ENCODE results near the gene DSC1. TPM values are rescaled to one million over a fixed set of nuclear protein-coding genes. Genes with fewer than 3 reads are reported as not detected.

DSC1 gene
- total RNA-seq, 1 experiment from 2014 or later: not detected

DNA sequence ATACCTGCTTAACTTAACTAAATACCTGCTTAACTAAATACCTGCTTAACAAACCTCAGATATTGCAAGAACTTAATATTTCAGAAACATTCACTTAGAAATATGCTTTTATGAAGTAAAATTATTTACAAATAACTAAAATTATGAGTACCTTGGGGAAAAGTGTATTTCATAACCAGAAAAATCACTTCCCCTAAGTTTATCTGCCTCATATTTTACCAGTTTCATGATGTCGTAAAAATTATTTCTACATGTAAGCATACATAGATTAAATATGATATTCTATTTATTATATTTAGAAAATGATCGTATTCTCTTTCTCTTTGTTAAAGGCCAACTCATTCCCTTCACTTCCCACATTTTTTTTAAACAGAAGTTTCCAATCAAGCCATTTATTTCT, 41.5 kb upstream of the DSC1 start:
- H3F3A ChIP-seq (ENCODE audit: low read length, unreplicated experiment): no peaks in the 10 kb centered on the region
- H3K4me2 ChIP-seq (ENCODE audit: low read length): no peak overlapping the region
- no peaks in the 10 kb centered on the region for H3K9me2 ChIP-seq (replicated peaks; ENCODE audit: low read length)
- no peaks in the 10 kb centered on the region for H3K27me3 ChIP-seq (ENCODE audit: low read length)
- no peak overlapping the region for H3K27ac ChIP-seq (ENCODE audit: low read length)
- no peak for DNase-seq
- no peaks in the 10 kb centered on the region for H3K36me3 ChIP-seq (ENCODE audit: low read depth, low read length)
- H3K4me1 ChIP-seq (ENCODE audit: insufficient read depth, low read length): peaks cover 30% of the 10 kb centered on the region
- ATAC-seq: no peak
- no peak overlapping the region for H3K9ac ChIP-seq (ENCODE audit: low read length)
- H3K9me3 ChIP-seq (ENCODE audit: low read length): no peaks in the 10 kb centered on the region
- no peaks in the 10 kb centered on the region for H4K20me1 ChIP-seq (ENCODE audit: low read length)
- TF ChIP-seq EZH2 (IDR thresholded peaks at IDR 0.05; ENCODE audit: low read length, unreplicated experiment) (no peak), EZH2phosphoT487 (IDR thresholded peaks at IDR 0.05; ENCODE audit: borderline replicate concordance, low read length) (no peak)
- TF ChIP-seq, protein P1, sequence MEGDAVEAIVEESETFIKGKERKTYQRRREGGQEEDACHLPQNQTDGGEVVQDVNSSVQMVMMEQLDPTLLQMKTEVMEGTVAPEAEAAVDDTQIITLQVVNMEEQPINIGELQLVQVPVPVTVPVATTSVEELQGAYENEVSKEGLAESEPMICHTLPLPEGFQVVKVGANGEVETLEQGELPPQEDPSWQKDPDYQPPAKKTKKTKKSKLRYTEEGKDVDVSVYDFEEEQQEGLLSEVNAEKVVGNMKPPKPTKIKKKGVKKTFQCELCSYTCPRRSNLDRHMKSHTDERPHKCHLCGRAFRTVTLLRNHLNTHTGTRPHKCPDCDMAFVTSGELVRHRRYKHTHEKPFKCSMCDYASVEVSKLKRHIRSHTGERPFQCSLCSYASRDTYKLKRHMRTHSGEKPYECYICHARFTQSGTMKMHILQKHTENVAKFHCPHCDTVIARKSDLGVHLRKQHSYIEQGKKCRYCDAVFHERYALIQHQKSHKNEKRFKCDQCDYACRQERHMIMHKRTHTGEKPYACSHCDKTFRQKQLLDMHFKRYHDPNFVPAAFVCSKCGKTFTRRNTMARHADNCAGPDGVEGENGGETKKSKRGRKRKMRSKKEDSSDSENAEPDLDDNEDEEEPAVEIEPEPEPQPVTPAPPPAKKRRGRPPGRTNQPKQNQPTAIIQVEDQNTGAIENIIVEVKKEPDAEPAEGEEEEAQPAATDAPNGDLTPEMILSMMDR (conservative IDR thresholded peaks at IDR 0.05; ENCODE audit: low read depth, low read length): no peak
- CTCF ChIA-PET: no interaction called here
- no peak overlapping the region for H3K4me3 ChIP-seq (ENCODE audit: low read length)
- no peak overlapping the region for H2AFZ ChIP-seq (ENCODE audit: low read length)
- POLR2A ChIA-PET (ENCODE audit: unreplicated experiment): no interaction called here
- no TSS peak for BruUV-seq (replicated peaks)
- intact Hi-C loops (cut with micrococcal nuclease): loop anchor here (10.0 kb wide), 2 partner anchors 189 to 201 kb away; no protein-coding TSS in a partner anchor
- H3K79me2 ChIP-seq (ENCODE audit: low read length): no peaks in the 10 kb centered on the region

DNA sequence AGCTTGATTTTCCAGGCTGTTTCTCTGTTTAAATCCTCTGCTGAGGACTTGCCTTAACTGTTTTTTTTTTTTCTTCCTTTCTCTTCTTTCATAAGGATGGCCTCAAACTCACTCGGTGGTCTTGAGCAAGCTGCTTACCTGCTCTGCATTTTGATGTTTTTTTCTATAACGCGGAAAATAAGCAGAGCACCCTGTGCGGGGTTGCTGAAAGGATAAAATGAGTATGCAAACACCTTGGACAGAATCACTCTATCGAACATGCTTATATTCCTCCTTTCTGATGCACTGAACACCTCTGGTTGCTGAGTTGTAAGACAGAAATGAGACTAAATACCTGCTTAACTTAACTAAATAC, 41.1 kb upstream of the DSC1 start:
- Histone ChIP-seq H3K27me3 (ENCODE audit: low read length) (no peaks in the 10 kb centered on the region), H3F3A (ENCODE audit: low read length, unreplicated experiment) (no peaks in the 10 kb centered on the region), H3K9ac (ENCODE audit: low read length) (no peak overlapping the region), H3K4me1 (ENCODE audit: insufficient read depth, low read length) (peaks cover 34% of the 10 kb centered on the region), H3K4me3 (ENCODE audit: low read length) (no peak overlapping the region), H3K4me2 (ENCODE audit: low read length) (no peak overlapping the region), H3K9me3 (ENCODE audit: low read length) (no peaks in the 10 kb centered on the region), H3K9me2 (replicated peaks; ENCODE audit: low read length) (no peaks in the 10 kb centered on the region), H3K27ac (ENCODE audit: low read length) (no peak overlapping the region), H4K20me1 (ENCODE audit: low read length) (no peaks in the 10 kb centered on the region), H3K36me3 (ENCODE audit: low read depth, low read length) (no peaks in the 10 kb centered on the region), H2AFZ (ENCODE audit: low read length) (no peak overlapping the region), H3K79me2 (ENCODE audit: low read length) (no peaks in the 10 kb centered on the region)
- no TSS peak for BruUV-seq (replicated peaks)
- ATAC-seq: no peak
- intact Hi-C loops (cut with micrococcal nuclease): loop anchor here (10.0 kb wide), 2 partner anchors 189 to 201 kb away; no protein-coding TSS in a partner anchor
- TF ChIP-seq, protein P1 (conservative IDR thresholded peaks at IDR 0.05; ENCODE audit: low read depth, low read length): no peak
- ChIA-PET POLR2A (ENCODE audit: unreplicated experiment) (no interaction called here), CTCF (interaction anchor here (0.5 kb wide), 1 partner anchor 14 kb away, joined by 9 read pairs; no protein-coding TSS in a partner anchor)
- no peak for DNase-seq

DNA sequence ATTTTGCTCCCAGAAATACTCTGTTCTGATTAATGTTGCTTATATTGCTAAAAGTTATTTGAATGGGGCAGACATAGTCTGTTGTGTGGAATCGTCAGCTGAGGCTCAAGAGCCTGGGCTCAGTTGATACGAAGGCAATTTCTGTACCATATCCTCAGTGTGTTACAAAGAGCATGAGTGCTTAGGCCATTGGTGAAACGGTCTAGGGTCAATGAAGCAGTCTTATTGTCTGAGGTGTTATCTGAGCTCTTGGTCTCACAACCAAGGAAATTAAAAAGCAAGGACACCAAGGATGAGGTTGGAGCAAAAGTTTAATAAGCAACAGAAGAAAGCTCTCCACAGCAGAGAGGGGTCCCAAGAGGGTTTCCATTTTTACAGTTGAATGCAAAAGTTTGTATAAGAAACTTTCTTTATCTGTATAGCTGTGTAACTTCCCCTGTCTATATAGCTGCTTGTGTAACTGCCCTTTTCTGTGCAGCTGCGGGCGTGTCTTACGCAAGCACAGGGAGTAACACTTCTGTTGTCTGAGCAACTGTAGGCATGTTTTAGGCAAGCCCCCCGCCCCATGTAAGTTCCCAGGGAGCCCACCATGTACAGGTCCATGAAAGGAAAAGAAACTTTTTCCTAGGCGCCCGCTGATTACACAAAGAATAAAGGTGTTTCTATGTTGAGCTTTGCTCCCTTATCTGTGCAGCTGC, 40.6 kb upstream of the DSC1 start:
- ChIA-PET CTCF (interaction anchor here (0.5 kb wide), 1 partner anchor 13 kb away, joined by 9 read pairs; no protein-coding TSS in a partner anchor), POLR2A (ENCODE audit: unreplicated experiment) (no interaction called here)
- intact Hi-C loops (cut with micrococcal nuclease): loop anchor here (10.0 kb wide), 2 partner anchors 188 to 202 kb away; no protein-coding TSS in a partner anchor
- Histone ChIP-seq H3K4me1 (ENCODE audit: insufficient read depth, low read length) (peaks cover 40% of the 10 kb centered on the region), H3K79me2 (ENCODE audit: low read length) (no peaks in the 10 kb centered on the region), H3K27me3 (ENCODE audit: low read length) (no peaks in the 10 kb centered on the region), H4K20me1 (ENCODE audit: low read length) (no peaks in the 10 kb centered on the region), H3K36me3 (ENCODE audit: low read depth, low read length) (no peaks in the 10 kb centered on the region), H3K9ac (ENCODE audit: low read length) (no peak overlapping the region), H3K4me3 (ENCODE audit: low read length) (no peak overlapping the region), H2AFZ (ENCODE audit: low read length) (no peak overlapping the region), H3K9me2 (replicated peaks; ENCODE audit: low read length) (no peaks in the 10 kb centered on the region), H3F3A (ENCODE audit: low read length, unreplicated experiment) (no peaks in the 10 kb centered on the region), H3K9me3 (ENCODE audit: low read length) (no peaks in the 10 kb centered on the region), H3K4me2 (ENCODE audit: low read length) (no peak overlapping the region), H3K27ac (ENCODE audit: low read length) (no peak overlapping the region)
- DNase-seq (no peak), ATAC-seq (no peak)
- TF ChIP-seq, protein P1 (conservative IDR thresholded peaks at IDR 0.05; ENCODE audit: low read depth, low read length): no peak
- TF ChIP-seq EZH2 (IDR thresholded peaks at IDR 0.05; ENCODE audit: low read length, unreplicated experiment) (no peak), EZH2phosphoT487 (IDR thresholded peaks at IDR 0.05; ENCODE audit: borderline replicate concordance, low read length) (no peak)
- no TSS peak for BruUV-seq (replicated peaks)
